ENCODE data around the gene HELQ.

HELQ gene

DNA sequence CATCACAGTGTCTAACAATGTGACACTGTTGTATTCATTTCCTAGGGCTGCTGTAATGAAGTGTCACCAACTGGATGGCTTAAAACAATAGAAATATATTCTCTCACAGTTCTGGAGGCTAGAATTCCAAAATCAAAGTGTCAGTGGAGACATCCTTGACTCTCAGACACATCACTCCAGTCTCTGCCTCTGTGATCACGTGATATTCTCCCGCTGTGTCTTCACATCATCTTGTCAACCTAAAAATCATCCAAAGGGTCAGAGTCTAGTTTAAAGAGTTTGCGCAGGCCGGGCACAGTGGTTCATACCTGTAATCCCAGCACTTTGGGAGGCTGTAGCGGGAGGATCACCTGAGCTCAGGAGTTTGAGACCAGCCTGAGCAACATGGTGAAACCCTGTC, 84.4 kb downstream of the HELQ start:
- no peak for FAIRE-seq

DNA sequence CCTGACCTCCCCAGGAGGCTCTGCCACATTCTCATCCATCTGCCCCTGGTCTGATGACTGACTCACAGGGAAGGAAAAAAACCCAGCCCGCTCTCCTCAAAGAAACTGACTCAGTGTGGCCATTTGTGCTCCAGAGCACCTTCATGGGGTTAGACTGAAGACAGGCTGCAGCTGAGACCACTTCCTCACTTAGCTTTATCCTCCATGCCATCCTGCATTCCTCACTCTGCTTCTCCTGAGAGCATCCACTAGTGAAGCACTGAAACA, 85.0 kb downstream of the HELQ start:
- no peak for FAIRE-seq
- peak; percentile 11 for DNase-seq (ENCODE audit: low spot score)

More for the DNA sequence above, 84.4 kb downstream of the HELQ start:
- no peak for DNase-seq (ENCODE audit: low spot score)

DNA sequence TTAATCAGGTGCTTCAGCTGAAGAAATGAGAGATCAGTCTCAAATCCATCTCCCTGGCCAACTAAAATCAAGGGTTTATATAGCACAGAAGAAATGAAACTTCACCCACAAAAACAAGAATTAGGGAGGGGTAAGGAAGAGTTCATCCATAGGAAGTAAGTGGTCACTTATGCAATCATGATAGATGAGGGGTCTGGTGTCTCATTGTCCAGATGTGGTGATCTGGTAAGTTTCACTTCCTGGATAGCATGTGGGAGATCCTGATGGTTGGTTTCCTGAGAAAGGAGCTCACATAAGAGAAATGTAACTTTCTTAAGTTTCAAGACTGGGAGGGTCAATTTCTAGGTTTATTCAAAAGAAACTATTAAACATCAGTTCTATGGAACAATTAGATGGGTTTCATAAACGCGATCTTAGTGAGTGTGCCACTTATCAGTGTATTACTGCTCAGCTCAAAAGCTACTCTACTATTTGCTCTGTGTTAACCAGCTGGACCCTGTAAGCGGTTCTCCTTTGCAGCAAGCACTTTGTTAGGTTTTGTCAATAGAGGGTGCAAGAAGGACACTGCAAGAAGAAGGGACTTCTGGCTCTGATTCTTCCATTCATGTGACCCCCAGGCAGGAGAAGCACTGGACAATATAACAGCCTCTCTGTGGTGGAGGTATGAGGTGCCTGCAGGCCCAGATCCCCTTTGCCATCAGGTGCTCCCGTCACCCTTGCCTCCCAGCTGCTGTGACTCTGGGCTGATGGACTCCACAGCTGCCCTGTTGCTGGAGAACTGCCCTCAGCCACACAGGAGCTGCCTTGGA, 85.6 kb downstream of the HELQ start:
- DNase-seq (ENCODE audit: low spot score) (no peak), FAIRE-seq (no peak)

DNA sequence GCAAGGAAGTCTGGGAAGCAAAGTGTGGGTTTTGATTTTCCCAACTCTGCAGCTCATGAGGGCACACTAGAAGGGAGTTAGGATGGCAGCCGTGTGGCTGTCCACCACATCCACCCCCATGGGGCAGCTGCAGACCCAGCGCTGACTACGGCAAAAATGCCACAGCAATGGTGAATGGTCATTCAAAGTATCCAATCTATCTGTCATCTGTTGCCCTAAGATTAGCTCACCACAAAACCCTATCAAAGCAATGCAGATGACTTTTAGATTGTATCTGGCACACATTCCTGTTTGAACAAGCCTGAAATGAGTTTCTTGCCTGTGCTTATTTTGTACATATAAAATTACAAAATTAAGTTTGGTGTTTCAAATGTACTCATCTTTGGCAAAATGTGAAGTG, 91.3 kb downstream of the HELQ start:
- FAIRE-seq (no peak), DNase-seq (ENCODE audit: low spot score) (no peak)

DNA sequence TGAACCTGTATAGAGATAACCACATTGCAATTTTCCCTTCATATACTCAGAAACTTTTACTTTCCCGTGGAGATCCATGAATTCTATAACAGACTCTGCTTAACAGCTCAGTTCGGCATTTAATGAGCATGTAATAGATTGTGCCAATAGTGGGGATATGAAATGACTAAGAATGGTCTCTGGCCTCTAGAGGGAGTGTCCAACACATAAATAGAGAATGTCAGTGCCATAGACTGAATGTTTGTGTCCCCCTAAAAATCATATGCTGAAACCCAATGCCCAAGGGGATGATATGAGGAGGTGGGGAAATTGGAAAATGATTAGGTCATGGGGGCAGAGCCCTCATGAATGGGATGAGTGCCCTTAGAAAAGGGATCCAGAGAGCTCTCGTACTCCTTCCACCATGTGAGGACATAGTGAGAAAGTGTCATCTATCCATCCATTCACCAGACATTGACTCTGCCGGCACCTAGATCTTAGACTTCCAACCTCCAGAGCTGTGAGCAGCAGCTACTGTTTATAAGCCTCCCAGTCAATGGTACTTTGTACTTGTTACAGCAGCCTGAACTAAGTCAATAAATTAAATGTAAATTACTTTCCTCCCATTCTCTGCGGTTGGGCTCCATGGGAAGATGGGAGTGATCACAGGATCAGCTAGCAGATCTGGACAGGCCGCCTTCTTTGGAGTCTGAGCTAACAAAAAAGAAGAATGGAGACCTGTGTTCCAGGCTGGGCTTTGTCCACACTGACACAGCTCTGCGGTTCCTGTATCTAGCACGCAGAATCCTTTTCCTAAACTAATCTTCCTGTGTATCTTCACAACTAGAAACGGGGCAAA, 92.9 kb downstream of the HELQ start:
- DNase-seq (ENCODE audit: low spot score) (no peak), FAIRE-seq (no peak)

DNA sequence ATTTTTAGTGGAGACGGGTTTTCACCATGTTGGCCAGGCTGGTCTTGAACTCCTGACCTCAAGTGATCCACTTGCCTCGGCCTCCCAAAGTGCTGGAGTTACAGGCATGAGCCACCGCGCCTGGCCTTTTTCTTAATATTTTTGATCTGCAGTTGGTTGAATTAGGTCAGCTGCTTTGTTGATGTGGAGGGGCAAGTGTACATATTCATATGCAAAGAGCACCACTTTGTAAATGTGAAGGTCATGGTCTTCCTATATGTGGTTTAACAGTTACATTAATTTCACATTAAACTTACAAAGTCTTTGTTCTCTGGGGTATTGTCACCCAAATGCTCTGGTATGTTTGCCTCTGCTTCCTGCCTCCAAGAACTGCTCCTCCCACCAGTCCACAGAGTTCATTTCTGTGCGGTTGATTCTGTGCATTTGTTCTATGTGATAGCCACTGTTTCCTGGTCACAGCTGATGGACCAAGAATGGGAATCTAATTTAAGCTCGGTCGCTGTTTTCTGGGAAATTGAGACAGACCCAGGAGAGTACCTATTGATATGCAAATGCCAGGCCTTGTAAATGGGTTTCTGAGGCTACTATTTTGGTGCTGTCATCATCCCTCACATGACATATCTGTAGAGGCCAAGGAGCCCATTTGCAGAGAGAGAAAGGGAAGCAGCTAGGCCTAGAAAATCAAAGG, 94.1 kb downstream of the HELQ start:
- DNase-seq (ENCODE audit: low spot score) = no peak
- no peak for FAIRE-seq

DNA sequence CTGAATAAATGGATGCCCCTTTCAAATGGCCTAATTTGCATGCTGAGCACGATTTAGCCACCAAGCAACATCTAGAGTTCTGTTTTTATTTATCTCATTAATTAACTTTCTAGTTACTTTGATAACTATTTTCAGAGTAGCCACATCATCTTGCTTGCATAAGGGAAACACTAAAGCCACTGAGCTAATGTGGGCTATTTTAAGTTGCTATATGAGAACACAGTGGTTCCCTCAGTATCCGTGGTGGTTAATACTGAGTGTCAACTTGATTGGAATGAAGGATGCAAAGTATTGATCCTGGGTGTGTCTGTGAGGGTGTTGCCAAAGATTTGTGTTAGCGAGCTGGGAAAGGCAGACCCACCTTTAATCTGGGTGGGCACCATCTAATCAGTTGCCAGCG, 95.6 kb downstream of the HELQ start:
- no peak for FAIRE-seq

DNA sequence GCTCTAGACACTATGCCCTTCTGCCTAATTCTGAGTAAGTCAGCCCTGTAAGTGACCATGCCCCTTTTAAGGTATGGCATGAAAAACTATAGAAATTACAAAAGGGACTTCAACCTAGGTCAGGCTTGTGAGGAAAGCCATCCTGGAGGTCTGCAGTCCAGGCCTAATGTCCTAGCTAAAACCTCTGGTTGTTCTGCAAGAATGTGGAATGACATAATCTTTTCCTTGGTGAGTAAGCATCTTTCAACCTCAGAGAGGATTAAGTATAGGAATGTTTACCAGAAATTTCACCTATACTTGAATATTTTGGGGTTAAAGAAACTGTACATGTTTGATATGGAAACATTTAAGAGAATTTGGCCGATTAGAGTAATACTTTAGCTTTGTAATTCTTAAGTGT, 97.2 kb downstream of the HELQ start:
- FAIRE-seq = peak; percentile 92
- peak; percentile 84 for DNase-seq (ENCODE audit: low spot score)

More for the DNA sequence above, 95.6 kb downstream of the HELQ start:
- no peak for DNase-seq (ENCODE audit: low spot score)
